Stimulated activated CD8-positive, alpha-beta memory T cell treated with anti-CD3 and anti-CD28 coated beads, Interleukin-15, amount 100 ng/mL, for 1 hour (primary cell): ENCODE data around the gene C3orf70.
"Not testable (repeated sequence)": the region's sequence is repeated elsewhere in the genome, so short reads cannot be mapped to it uniquely, and the experiment has no call there.

Experiments
- DNase-seq: peaks from one replicate; pipeline ENCODE4 v3.0.0-alpha.2; 2020; ENCODE audit warnings: low read depth

C3orf70 gene

DNA sequence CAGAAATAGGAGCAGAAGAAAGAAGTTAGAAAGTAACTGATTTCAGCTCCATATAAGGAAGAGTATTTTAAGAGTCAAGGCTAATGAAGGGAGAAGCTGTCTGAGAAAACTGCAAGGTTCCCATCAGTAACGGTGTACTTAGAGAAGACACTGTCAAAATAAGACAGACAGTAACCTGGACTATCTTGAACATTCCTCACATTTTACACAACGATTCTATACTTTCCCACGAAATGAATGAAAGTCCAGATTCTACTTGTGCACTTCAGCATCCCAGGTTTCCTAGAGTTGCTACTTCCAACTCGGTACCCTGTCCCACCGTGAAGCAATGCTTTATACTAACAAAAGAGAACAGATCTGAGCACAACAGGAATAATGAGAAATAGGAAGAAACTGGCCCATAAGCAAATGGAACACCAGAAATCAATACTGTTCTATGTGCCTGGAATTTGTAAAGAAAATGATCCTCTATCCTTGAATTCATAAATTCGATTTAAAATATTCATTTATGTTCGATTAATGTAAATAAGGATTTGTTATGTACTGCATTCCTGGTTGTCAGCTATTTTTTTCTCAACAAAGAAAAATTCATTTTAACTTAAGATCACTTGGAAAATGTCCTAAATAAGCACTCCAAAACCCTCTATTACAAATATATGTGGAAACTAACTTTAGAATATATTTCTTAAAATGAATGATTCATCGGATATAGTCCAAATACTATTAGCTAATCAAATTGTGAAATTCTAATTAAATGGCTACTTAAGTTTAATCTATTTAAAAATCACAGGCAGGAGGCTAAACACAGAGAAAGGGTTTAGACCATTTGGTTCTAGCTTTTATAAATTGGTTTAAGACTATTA lies 1.5 kb downstream of the C3orf70 start:
- no peak for DNase-seq

DNA sequence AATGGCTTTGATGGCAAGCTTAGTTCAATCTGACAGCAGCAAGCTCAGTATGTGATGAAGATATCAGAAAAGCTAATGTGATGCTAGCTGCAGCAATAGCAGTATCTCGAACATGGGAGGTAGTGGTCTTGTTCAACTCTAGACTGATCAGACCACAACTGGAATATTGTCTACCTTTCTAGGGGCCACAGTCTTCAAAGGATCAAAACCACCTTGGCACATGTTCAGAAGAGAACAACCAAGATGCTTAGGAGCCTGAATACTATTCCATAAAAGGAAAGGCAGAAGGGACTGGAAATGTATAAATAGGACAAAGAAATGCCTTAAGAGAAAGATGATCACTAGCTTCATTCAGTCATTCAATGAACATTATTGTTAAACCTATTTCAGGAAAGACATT lies 2.3 kb downstream of the C3orf70 start:
- DNase-seq, result no peak

DNA sequence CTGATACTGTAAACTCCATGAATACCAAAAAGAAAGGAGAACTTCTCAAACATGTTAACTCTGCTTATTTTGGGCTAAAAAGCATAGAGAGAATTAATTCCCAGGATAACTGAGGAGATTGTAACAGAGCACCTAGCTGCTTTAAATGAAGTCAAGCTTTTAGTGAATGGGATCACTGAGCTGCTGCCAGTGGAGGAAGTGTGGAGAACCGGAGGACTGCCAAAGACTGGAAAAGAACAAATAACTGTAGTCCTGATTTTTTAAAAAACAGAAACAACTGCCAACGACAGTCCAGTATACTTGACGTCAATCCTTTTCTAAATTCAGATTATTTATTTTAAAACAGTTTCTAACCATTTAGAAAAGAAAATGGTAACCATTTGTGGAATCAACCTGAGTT lies 3.3 kb downstream of the C3orf70 start:
- DNase-seq, result no peak

DNA sequence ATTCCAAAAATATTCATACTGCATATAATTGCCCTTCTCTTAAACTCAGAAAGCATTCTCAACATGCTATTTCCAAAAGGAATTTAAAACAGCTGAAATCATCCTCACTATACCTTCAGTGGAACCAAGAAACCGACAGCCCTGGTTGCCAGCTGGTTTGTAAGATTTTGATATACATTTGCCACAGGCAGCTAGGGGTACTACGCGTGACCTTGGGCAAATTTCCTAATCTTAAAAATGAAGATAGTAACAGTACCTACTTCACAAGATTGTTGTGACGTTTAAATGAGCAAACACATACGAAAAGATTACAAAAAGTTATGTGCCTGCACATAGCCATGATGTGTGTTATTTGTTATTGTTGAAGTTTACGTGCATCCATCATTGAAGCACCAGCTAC lies 7.3 kb downstream of the C3orf70 start:
- DNase-seq, result no peak

DNA sequence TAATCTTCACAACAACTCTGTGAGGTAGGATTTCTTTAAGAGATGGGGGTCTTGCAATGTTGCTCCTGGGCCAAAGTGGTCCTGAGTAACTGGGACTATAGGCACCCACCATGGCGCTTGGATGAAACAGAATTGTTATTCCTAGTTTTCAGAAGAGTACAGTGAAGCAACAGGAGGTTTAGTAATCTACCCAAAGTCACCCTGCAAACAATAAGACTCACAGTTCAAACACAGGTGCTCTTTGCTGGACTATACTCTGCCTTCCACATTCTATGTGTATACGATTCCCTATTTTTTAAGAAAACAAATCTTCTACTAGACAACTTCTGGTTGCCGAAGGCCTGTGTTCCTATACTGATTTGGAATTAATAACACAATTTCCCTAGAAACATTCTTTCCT lies 8.1 kb downstream of the C3orf70 start:
- DNase-seq, result no peak

DNA sequence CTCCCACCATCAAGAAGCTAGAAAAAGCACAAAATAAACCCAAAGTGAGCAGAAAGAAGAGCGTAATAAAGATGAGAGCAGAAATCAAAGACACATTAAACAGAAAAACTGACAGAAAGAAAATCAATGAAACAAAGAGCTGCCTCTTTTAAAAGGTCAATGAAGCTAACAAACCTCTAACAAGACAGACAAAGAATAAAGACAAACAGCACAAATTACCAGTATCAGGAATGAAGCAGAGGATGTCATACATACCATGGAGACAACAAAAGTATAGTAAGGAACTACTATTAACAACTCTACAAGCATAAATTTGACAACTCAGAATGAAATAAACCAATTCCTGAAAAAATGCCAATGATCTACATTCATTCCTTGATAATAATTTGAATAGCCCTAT lies 15.0 kb downstream of the C3orf70 start:
- no peak for DNase-seq

DNA sequence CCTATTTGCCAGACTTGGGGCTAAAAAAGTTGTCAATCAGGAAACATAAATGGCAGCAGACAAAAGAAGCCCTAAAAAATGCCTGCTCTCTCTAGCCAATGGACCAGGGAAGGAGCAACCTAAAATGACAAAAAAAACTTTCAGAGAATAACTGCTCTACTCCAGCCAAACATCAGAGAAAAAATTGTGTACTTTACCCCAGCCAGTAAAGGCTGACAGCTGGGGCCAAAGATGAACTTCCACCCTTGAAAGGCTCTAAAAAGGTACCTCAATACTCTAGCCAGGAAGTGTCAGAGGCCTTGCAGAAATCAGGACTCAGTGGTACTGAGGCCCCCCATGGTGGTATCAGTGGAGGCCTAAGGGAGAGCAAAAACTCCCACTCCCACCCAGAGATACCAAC lies 18.4 kb downstream of the C3orf70 start:
- no peak for DNase-seq

DNA sequence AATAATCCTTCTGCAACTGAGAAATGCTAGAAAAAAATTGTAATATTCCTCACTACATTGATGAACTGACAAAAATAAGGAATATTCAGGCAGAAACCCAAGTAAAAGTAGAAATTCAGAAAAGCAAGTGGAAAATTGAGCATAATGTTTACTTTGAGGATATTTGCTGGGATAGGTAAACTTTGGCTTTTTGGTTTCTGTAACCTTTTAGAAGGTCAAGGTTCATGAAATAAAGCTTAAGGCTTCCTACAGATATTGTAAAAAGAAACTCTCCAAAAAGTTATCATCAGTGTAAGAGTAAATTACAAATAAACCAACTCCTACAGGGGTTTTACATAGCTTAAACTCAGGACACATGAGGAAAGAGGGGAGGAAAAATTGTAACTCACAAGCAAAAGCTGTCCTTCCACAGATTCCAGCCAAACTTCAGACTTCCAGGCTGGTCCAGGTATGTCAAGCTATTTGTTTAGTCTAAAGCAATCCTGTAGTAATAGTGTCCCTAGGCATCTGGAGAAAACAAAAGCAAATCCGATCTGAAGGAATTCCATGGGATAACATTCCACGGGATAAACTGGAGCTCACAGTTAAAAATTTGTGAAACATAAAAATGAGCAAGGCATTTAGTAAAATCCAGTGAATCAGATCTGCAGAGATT lies 21.1 kb downstream of the C3orf70 start:
- no peak for DNase-seq

DNA sequence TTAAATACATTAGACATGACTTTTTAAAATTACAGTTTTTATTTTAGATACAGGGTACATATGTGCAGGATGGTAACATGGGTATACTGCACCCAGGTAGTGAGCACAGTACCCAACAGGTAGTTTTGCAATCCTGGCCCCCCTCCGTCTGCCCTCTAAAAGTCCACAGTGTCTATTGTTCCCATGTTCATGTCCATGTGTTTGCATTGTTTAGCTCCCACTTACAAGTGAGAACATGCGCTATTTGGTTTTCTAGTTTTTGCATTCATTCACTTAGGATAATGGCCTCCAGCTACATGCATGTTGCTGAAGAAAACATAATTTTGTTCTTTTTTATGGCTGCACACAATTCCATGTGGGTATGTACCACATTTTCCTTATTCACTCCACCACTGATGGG lies 23.8 kb downstream of the C3orf70 start:
- DNase-seq, result no peak

DNA sequence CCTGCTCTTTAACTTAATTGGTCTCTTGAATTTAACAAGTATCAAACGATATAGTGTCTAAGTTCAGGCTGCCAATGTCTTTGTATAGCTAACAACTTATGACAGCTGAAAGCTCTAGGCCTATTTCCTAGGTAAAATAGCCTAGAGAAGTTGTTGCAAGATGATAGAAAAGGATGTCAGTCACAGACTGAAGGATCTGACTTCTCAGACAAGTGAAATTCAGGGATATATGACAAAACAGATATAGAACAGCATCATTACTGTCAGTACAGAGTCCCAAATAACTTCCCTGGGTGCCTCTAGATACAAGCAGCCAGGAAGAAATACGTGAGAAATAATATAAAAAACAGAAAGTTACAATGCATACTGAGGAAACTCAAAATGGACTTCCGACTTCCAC lies 26.7 kb downstream of the C3orf70 start:
- no peak for DNase-seq

DNA sequence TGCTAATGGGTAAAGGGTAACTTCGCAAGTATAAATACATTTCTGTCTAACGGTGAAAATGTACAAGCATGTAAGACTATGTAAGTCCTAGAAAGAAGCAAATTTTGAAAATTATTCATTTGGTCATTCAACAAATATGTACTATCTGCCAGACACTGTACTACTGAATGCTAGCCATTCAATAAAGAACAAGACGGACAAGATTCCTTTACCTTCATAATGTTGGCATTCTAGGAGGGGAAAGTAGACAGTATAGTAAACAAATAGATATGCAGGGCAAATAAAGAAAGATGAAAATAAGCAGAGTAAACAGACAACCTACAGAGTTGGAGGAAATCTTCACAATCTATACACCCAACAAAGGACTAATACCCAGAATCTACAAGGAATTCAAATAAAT lies 32.7 kb downstream of the C3orf70 start:
- no peak for DNase-seq

DNA sequence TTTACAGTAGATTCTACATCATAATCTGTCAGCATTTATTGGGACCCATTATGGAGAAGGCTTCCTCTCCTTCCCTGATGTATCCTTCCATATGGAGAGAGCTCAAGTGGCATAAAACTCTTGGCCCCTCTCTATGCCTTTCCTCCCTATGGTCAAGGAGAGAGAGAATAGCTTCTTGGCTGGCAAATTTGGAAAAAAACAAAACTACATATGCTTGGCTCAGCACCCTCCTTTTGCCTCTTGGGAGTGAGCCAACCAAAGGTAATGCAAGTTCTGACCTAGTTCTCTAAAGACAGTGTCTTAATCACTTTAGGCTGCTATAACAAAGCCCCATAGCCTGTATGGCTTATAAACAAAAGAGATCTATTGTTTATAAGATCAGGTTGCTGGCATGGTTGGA lies 37.5 kb downstream of the C3orf70 start:
- DNase-seq, result no peak

DNA sequence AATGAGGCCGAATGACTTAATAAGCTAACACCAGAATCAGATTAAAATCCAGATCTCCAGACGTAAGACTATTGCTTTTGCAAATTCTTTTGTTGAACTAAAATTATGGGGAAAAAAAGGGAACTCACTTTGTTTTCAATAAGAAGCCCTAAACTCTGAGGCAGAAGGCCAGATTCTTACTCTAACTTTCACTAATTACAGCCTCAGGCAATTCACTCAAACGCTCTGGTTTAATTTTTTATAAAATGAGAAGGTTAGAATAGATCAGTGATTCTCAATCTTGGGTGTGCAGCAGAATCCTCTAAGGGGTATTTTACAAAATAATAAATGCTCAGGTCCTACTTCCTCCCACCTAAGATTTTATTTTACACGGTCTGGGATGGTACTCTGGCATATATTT lies 38.1 kb downstream of the C3orf70 start:
- DNase-seq, result no peak

DNA sequence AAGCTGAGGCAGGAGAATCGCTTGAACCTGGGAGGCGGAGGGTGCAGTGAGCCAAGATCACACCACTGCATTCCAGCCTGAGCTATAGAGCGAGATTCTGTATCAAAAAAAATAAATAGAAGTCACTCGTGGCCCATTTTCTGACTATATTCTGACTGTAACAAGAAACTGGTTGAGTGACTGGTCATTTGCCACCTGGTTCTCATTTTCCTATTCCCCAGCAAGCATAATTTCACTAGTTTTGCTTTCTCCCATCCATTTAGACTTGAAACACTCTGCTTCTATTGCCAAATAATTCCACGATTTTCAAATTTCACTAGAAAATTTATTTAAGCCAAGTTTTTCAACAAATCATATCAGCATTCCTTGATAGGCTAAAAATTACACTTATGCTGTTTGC lies 40.7 kb downstream of the C3orf70 start:
- DNase-seq, result no peak

DNA sequence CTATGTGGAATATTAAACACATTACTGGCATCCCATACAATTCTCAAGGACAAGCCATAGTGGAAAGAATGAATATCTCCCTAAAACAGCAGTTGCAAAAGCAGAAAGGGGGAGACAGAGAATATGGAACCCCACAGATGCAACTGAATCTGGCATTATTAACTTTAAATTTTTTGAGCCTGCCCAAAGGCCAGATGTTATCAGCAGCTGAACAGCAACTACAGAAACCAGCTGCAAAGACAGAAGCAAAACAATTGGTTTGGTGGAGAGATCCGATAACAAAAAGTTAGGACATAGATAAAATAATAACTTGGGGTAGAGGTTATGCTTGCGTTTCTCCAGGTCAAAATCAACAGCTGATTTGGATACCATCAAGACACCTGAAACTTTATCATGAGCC lies 43.8 kb downstream of the C3orf70 start:
- not testable (repeated sequence) for DNase-seq

DNA sequence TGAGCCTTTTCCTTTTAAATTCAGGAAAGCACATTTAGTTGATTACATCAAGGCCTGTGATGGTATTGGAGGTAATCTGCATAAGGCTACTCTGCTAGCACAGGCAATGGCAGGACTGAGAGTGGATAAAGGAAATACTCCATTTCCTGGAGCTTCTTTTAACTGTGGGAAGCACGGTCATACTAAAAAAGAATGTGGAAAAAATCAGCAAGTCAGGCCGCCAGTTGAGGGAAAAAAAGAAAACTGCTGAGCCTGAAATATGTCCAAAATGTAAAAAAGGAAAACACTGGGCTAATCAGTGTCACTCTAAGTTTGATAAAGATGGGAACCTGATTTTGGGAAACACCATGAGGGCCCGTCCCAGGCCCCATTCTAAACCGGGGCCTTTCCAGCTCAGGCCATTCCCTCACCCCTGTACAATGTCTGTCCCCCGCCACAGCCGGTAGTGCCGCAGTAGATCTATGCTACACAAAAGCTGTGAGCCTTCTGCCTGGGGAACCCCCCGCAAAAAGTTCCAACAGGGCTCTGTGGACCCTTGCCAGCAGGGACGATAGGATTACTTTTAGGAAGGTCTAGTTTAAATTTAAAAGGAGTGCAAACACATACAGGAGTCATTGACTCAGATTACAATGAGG lies 46.5 kb downstream of the C3orf70 start:
- DNase-seq, result not testable (repeated sequence)

DNA sequence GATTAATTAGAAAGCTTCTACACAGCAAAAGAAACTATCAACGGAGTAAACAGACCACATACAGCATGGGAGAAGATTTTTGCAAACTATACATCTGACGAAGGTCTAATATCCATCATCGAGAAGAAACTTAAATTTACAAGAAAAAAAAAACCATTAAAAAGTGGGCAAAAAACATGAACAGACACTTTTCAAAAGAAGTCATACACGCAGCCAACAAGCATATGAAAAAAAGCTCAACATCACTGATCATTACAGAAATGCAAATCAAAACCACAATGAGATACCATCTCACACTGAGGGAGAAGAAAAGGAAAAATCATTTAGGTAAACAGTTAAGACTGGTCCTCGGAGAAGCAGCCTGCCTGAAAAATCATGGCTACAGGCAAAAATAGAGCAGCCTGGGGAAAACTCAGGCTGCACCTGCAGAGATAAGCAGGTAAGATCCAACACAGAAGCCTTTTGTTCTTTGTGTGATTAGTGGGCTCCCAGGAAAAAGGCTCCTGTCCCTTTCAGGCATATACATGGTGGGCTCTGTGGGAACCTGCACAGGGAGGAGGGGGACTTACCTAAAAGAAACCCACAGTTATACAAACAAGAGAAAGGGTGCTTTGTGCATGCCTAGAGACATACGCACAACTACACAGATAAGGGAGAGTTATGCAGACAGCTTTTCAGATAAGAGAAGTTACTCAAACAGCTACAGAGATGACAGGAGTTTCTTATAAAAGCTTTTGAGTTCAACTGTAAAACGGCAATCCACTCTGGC lies 49.3 kb downstream of the C3orf70 start:
- no peak for DNase-seq

DNA sequence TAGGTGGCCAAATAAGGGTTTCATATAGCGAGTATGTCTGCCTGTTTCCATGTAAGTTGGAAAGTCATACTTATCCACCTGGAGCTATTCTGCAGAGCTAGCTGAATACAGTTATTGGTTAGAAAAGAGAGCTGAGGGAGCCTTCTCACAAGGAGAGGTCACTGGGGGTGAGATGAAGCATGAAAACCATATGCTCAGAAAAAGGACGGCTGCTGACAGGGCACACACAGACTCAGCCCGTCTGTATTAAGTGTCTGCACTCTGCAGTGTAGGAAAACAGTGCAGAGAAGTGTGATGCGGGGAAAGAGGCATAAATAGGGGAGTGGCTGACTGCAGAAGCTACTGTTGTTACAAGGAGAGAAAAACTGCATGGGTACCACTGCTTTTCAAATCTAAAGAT lies 58.2 kb downstream of the C3orf70 start:
- DNase-seq, result no peak

DNA sequence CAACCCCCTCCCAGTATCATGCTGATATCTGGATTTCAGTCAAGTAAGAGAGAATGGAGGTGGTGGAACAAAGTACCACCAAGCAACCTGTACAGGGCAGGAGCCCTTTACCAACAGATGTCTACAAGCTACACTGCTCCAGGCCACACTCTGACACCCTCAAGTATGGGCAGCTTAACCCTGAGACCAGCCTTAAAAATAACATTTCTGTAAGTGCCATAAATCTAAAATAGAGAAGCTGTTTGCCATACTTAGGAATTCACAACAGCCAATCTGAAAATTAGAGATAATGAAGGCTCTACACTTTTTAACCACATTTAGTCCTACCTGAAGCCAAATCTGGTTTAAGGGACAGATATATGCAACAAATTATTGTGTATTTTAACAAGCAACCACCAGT lies 59.7 kb downstream of the C3orf70 start:
- no peak for DNase-seq

DNA sequence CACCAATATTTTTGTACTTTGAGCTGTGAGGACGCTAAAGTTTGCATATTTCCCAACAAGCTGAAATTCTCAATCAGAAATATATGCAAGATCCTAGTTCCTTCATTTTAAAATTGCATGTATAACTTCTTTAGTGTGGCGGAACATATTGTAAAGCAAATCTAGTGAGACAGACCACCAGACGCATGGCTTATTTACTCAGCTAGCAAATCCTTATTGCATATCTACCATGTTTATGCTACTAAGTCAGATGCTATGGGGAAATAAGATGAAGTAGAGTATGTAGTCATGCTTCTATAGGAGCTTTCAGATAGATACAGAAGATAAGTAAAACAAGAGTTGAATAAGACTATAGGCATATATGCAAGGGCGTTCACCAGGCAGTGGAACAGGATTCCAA lies 62.0 kb downstream of the C3orf70 start:
- no peak for DNase-seq

DNA sequence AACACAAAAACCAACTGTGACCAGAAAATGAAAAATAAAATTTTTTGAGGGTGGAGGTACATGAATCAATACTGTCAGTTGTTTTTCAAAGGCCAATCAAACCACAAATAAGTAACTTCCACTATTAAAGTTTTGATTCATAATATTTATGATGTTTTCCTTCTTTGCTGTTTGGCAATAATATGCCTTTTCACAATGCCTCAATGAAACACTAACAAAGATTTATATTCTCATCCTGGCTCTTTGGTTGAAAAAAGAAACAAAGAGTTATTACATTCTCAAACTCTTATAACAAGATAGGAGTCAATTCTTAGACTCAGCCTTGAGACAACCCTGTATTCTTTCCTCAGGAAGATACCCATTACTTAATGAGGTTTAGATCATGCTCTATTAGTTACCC lies 63.1 kb downstream of the C3orf70 start:
- no peak for DNase-seq

DNA sequence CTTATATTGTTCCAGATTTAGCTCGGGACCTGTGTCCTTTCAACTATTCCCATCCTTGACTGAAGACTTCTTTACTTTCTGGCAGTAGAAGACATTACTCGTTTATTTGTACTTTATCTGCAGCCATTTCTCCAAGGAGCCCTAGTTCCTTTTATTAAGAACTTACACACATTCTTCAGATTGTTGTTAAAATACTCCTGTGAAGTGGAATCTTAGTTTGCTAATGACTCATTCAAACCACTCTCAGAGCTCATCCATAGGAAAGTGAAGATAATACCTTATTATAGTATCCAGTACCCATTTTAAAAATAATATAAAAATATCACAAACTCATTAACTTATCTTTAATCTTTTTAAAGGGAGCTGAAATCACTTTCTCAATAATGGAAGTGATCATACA lies 63.5 kb downstream of the C3orf70 start:
- no peak for DNase-seq

DNA sequence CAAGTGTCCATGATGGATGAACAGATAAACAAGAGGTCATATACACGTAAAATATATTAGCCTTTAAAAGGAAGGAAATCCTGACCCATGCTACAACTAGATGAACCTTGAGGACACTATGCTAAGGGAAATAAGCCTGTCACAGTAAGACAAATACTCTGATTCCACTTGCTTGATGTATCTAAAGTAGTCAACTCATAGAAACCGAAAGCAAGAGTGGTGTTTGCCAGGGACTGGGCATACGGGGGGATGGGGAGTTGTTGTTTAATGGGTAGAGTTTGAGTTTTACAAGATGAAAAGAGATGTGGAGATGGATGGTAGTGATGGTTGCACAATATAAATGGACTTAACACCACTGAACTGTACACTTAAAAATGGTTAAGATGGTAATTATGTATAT lies 65.4 kb downstream of the C3orf70 start:
- DNase-seq, result no peak
